Heart left ventricle (tissue), 13 donors: Measurements from ENCODE around the gene NDUFAF8.

Source experiments
- POLR2A ChIP-seq, 2 donors: fragments of 450-650 bp; IDR thresholded peaks; one replicate each; pipeline ENCODE4 v1.6.1; 2017; ENCODE audit warnings: antibody characterized with exemption in 2 of 2, mild to moderate bottlenecking in 2 of 2, moderate library complexity in 2 of 2
- TF ChIP-seq, protein P1 (sequence below), 12 donors: fragments of 200-600 bp; sonication (generic) in 4 of 12; IDR thresholded peaks; one replicate each; pipeline versions ENCODE4 v1.5.0 to v1.8.0; 2018 to 2022; ENCODE audit warnings: antibody characterized with exemption in 12 of 12, mild to moderate bottlenecking in 5 of 12
- donor health status: ischemic (EF 13 %, LVEDD 7.1; RV severe dilation, severe dysfunction).
- donor health status: DM: no; HTN: yes; CAD: no.
- donor health status: DM: no; HTN: no; CAD: no.
- donor health status: ischemic (EF 25% LVEDD 6.9; RV normal size, moderate dysfunction).
- donor health status: ischemic (EF 25% LVEDD 5.7; RV mildly dilated, moderate dysfunction).
- donor health status: ischemic (EF 35%, LVEDD 5.7; RV mildly dilated, moderate dysfunction).
- donor health status: nonischemic (EF 11% LVEDD 7.7; RV severe dilation, severe dysfunction).
- donor health status: DM: yes; HTN: yes; CAD: no.
- donor health status: PGD.
- donor health status: ischemic (EF 29% LVEDD 5.4; RV normal size, mild dysfunction).
- donor health status: nonischemic (EF 23%, LVEDD 6.1; RV moderate dilation, normal function).

DNA sequence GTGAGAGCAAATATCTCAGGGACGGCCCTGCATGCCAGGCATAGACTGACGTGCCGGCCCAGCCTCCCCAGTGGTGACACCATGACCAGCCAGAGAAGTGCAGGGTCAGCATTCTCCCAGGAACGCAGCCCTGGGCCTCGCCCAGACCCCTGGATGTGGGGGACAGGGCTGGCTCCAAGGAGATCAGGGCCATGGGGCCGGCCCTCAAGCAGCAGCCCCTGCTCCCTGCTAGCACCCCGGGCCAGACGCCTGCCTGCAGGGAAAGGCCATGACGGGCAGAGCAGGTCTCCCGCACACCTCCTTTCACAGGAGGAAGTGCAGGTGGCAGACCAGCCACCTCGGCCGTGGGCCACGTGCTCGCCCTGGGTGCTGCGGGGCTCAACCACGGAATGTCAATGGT lies 9.5 kb downstream of the NDUFAF8 start:
- TF ChIP-seq, protein P1, sequence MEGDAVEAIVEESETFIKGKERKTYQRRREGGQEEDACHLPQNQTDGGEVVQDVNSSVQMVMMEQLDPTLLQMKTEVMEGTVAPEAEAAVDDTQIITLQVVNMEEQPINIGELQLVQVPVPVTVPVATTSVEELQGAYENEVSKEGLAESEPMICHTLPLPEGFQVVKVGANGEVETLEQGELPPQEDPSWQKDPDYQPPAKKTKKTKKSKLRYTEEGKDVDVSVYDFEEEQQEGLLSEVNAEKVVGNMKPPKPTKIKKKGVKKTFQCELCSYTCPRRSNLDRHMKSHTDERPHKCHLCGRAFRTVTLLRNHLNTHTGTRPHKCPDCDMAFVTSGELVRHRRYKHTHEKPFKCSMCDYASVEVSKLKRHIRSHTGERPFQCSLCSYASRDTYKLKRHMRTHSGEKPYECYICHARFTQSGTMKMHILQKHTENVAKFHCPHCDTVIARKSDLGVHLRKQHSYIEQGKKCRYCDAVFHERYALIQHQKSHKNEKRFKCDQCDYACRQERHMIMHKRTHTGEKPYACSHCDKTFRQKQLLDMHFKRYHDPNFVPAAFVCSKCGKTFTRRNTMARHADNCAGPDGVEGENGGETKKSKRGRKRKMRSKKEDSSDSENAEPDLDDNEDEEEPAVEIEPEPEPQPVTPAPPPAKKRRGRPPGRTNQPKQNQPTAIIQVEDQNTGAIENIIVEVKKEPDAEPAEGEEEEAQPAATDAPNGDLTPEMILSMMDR (IDR thresholded peaks at IDR 0.05): no peak
- no peak for TF ChIP-seq POLR2A (IDR thresholded peaks at IDR 0.05)
